Left colon (tissue), 2 donors: ENCODE results near the gene CDYL. TPM values are rescaled to one million over a fixed set of nuclear protein-coding genes. Genes with fewer than 3 reads are reported as not detected.
A peak's percentile ranks its signal among the peaks of the same experiment; 100 is the strongest.
"Not testable (repeated sequence)": the region's sequence is repeated elsewhere in the genome, so short reads cannot be mapped to it uniquely, and the experiment has no call there.

Source experiments
- ATAC-seq: fragments of 200-7000 bp; cut with Tn5 transposase; one replicate; pipeline ENCODE4 v1.9.1; 2020; ENCODE audit warnings: mild to moderate bottlenecking, moderate library complexity
- DNase-seq, 2 donors: peaks; one replicate each; pipeline ENCODE4 v3.0.0-alpha.2; 2020
- intact Hi-C, 2 donors: fragments of 100-400 bp; cut with DNase I in 1 of 2; cut with micrococcal nuclease in 1 of 2; formaldehyde crosslinking; loops; one replicate each; pipeline versions ENCODE4 v1.11.2 to v1.14.0; 2022; cut with DNase I, micrococcal nuclease
- total RNA-seq, 2 donors: library from RNA; stranded (reverse); fragmentation: NEBNext Ultra II Directional; extraction: Animal tissue kit (Norgen Biotek cat#: 25700); gene quantifications; one replicate each; pipeline ENCODE4 v1.2.1, GENCODE V29; 2021
- donor health status: DM: no; HTN: no; CAD: no.
- donor health status: DM: yes; HTN: yes; CAD: no.

CDYL gene
- total RNA-seq, 2 donors from 2014 or later, result 56.7 to 56.8 TPM

DNA sequence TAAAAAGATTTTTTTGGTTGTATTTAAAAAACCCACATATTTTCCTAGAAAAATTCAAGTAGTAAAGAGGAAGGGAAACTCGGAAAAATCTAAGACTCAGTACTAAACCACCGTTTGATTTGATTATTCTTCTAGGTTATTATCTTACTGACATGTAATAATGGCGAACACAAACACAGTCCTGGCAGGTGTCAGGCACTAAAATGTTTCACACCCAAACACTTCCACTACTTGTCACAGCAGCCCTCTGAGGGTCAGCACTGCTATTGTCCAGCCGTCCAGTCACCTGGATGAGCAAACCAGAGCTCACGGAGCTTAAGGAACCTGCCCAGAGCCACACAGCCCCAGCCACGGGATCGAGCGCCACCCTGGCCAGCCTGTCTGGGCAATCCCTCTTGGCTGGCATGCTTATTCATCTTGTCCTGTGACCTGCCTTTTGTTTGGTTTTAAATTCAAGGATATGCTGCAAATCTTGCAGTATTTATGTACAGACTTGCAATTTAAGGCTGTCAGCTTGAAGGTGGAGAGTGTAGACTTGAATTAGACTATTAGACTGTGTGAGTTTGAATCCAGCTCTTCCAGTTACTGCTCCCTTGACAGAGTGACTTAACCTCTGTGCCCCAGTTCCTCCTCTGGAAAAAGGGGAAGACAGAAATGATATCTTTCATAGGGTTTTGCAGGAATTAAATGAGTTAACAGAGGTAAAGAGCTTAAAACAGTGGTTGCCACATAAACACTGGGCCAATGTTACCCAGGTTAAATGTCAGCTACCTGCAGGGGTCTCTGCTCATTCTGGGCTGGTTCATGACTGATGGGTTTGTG, 82.2 kb downstream of the CDYL start:
- ATAC-seq (peak; percentile 65), DNase-seq (no peak)
- intact Hi-C loops, result no loop called here

DNA sequence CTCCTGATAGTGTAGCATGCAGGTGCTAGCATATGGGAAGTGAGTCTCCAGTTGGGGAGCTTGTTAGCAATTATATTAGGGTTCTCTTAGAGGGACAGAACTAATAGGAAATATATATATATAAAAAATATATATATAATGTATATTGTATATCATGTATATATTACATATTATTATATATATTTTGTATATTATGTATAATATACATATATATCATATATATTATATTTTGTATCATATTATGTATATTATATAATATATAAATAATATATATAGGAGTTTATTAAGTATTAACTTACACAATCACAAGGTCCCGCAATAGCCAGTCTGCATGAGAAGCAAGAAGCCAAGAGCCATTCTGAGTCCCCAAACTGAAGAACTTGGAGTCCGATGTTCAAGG, 84.2 kb downstream of the CDYL start:
- intact Hi-C loops, result no loop called here
- ATAC-seq (no peak), DNase-seq (no peak)

DNA sequence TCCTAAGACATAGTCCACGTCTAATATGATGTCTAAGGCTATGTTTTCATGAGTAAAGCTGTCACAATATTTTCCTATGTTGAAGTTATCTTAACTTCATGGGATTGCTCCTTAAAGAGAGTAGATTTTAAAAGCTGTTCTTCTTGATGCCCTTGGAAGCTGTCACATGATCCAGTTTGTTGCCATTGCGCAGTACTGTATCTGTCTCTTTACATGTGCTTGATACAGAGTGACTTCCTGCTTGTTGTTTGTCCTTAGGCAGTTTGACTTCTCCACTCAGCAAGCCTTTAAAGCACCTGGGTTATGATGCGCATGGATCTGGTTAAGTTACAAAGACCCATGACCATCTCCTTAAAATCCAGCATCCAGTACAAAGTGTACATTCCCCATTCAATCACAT, 85.4 kb downstream of the CDYL start:
- intact Hi-C loops, result no loop called here
- no peak for DNase-seq

DNA sequence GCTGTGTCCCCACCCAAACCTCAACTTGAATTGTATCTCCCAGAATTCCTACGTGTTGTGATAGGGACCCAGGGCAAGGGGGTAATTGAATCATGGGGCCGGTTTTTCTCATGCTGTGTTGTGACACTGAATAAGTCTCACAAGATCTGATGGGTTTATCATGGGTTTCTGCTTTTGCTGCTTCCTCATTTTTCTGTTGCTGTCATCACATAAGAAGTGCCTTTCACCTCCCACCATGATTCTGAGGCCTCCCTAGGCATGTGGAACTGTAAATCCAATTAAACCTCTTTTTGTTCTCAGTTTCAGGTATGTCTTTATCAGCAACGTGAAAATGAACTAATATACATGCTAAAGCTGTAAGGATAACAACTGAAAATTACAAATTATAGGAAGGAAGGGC, 88.3 kb downstream of the CDYL start:
- ATAC-seq (no peak), DNase-seq (no peak)
- intact Hi-C loops, result no loop called here

More for the DNA sequence above, 85.4 kb downstream of the CDYL start:
- ATAC-seq, result no peak

GRCh38 chr6:4865006-4865405, 88.8 kb downstream of the CDYL start:
- intact Hi-C loops, result not testable (repeated sequence)

DNA sequence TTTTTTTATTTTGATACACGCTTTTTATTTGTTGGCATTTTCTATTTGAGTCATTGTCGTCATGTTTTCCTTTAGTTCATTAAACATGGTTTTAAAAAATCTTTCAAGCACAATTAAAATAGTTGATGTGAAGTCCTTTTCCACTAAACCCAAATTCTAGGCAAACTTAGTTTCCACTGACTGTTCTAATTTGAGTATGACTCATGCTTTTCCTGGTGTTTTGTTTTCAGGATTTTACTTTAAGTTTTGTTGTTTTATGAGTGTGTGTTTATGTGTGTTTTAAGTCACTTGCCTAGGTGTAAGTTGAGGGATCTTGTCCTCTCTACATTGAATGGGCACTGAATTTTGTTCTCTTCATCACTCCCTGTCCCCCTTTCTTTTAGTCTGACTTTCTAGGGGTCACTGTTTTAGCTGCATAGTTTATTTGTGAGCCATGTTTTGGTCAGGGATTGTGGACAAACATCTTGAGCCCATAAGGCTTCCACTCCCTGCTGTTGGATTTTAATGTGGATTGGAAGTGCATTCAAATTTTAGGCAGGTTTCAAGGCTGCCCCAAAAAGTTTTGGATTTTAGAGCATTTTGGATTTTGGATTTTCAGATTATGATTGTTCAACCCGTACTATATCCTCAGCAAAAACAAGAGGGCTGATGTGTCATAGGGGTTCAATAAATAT, 94.8 kb downstream of the CDYL start:
- ATAC-seq (no peak), DNase-seq (no peak)
- intact Hi-C loops, result no loop called here

More at GRCh38 chr6:4865006-4865405, 88.8 kb downstream of the CDYL start:
- DNase-seq, result peak in 1 of 2 donors; percentile 34
- peak; percentile 77 for ATAC-seq

- intact Hi-C loops, result no loop called here
- no peak for DNase-seq
- no peak for ATAC-seq
Observed at GRCh38 chr6:4871825-4872224, 95.6 kb downstream of the CDYL start.

GRCh38 chr6:4872841-4873240, 96.6 kb downstream of the CDYL start:
- intact Hi-C loops, result no loop called here
- ATAC-seq, result no peak
- no peak for DNase-seq

DNA sequence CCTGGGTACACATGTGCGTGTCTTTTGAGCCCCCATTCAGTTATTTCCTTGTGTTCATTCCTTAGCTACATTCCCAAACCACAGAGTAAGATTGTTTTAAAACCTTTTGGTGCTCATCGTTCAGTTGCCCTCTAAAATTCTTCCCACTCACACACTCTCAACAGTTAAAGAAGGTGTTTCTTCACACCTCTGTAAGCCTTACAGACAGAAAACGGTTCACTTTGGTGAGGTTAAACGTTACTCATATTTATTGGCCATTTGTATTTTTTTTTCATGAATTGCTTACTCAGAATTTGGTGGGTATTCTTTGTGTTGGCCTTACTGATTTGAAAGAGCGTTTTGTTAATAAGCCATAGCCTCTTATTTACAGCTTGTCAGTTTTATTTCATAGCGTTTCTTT, 97.7 kb downstream of the CDYL start:
- ATAC-seq (no peak), DNase-seq (no peak)
- intact Hi-C loops, result no loop called here

- intact Hi-C loops, result no loop called here
- peak; percentile 39 to 41 for DNase-seq
- ATAC-seq, result peak; percentile 95
Observed at GRCh38 chr6:4879741-4880275, 103.6 kb downstream of the CDYL start.

- intact Hi-C loops, result no loop called here
- ATAC-seq, result no peak
- no peak for DNase-seq
Observed at GRCh38 chr6:4880363-4880762, 104.2 kb downstream of the CDYL start.

- ATAC-seq (no peak), DNase-seq (peak in 1 of 2 donors; percentile 48)
- intact Hi-C loops, result no loop called here
Observed at GRCh38 chr6:4883298-4883697, 107.1 kb downstream of the CDYL start.

DNA sequence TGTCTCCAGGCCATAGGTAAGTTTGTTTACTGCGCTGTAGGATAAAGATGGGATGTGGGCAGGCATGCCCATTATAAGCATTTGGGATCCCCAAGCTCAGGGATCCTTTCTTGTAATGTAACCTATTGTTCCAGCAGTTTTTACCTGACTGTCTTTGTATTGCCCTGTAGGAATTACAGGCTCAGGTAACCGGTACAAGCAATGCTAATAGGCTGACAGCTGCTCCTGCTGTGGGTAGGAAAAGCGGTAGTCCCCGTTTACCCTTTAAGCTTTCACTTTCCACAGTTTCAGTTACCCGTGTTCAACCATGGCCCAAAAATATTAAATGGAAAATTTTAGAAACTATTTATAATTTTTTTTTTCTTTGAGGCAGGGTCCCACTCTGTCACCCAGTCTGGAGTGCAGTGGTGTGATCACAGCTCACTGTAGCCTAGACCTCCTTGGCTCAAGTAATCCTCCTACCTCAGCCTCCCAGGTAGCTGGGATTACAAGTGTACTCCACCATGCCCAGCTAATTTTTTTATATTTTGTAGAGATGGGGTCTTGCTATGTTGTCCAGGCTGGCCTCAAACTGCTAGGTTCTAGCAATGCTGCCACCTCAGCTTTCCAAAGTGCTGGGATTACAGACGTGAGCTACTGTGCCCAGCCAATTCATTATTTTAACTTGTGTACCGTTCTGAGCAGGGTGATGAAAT, 108.6 kb downstream of the CDYL start:
- DNase-seq (no peak), ATAC-seq (no peak)
- intact Hi-C loops, result no loop called here

DNA sequence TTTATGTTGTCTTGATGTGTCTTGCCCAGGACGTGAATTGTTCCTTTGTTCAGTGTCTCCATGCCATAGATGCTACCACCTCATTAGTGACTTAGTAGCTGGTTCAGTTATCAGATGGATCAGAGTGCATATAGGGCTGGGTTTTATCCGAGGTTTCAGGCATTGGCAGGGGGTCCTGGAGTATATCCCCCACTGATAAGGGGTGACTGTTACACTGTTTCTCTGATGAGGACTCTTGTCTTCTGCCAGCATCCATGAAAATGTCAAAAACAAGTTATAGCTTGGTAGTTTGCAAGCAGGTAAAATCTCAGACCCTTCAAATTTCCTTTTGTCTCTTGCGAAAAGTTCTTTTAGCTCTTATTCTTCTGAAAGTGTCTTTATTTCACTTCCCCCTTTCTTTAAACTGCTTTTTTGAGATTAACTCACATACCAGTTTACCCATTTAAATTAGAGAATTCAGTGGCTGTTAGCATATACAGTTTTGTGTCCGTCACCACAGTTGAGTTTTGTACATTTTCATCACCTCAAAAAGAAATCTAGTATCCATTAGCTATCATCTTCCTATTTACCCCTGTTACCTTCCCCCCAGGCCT, 109.2 kb downstream of the CDYL start:
- no peak for ATAC-seq
- intact Hi-C loops, result no loop called here
- DNase-seq, result no peak

- intact Hi-C loops, result no loop called here
- DNase-seq (no peak), ATAC-seq (no peak)
Observed at GRCh38 chr6:4888841-4889240, 112.6 kb downstream of the CDYL start.

DNA sequence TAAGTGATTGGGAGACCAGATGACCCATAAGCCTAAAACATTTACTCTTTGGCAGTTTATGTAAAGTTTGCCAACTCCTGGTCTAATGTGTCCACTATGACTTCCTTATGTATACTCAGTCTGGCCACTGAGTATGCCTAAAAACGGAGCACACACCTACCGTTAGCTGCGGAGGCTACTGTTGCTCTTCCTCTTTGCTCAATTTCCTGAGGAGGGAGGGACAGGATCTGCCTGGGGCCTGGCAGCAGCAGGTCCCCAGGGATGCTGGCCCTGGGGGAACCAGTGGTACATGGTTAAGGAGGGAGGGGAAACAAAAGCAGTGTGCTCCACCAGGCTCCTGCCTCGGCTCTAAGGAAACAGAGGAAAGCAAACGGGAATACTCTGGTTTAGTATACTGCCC, 113.5 kb downstream of the CDYL start:
- ATAC-seq, result peak; percentile 61
- intact Hi-C loops, result no loop called here
- DNase-seq, result no peak

DNA sequence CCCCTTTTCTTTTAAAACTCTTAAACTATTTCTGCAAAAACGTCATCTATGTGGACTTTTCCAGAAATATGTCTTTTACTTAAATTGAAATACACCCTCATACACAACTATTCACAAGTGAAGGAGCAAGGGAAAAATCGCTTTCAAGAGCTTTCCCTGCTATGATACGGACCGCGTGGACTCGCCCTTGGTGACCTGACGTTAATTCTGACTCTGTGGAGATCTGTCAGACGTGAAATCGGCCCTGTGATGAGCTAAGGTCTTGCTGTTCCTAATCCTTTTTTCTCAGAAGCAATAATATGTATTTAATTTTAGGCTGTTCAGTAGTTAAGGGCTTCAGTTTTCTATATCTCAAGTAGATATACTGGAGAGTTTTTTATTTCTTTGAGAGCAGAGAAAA, 114.0 kb downstream of the CDYL start:
- ATAC-seq, result no peak
- no peak for DNase-seq
- intact Hi-C loops, result no loop called here

GRCh38 chr6:4890627-4891026, 114.4 kb downstream of the CDYL start:
- no peak for DNase-seq
- intact Hi-C loops, result no loop called here
- ATAC-seq, result no peak

- no peak for ATAC-seq
Observed at GRCh38 chr6:4891141-4891540, 114.9 kb downstream of the CDYL start.

More at GRCh38 chr6:4891141-4891540, 114.9 kb downstream of the CDYL start:
- intact Hi-C loops, result no loop called here
- no peak for DNase-seq
